NCI-H1105 treated with DMSO at 0.1 percent for 48 hours (cell line): Measurements from ENCODE around the gene FCGR2B.
"Not testable (repeated sequence)": the region's sequence is repeated elsewhere in the genome, so short reads cannot be mapped to it uniquely, and the experiment has no call there.

Experiments
- DNase-seq: peaks from one replicate; lab custom pipeline; 2025; lab: John Stamatoyannopoulos, UW

FCGR2B gene

DNA sequence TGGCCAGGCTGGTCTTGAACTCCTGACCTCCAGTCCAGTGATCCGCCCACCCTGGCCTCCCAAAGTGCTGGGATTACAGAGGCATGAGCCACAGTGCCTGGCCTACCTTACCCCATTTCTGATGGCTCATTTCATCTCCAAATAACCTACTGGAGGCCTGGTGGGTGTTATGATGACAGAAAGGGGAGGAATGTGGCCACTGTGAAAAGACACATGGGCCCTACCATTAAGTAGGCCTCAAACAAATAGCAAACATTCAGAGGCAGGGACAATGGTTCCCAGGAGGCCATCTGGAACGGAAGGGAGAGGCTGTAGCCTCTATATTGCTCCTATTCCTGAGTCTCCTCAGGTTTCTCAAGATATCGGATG is 43.2 kb downstream of the FCGR2B start:
- no peak for DNase-seq

DNA sequence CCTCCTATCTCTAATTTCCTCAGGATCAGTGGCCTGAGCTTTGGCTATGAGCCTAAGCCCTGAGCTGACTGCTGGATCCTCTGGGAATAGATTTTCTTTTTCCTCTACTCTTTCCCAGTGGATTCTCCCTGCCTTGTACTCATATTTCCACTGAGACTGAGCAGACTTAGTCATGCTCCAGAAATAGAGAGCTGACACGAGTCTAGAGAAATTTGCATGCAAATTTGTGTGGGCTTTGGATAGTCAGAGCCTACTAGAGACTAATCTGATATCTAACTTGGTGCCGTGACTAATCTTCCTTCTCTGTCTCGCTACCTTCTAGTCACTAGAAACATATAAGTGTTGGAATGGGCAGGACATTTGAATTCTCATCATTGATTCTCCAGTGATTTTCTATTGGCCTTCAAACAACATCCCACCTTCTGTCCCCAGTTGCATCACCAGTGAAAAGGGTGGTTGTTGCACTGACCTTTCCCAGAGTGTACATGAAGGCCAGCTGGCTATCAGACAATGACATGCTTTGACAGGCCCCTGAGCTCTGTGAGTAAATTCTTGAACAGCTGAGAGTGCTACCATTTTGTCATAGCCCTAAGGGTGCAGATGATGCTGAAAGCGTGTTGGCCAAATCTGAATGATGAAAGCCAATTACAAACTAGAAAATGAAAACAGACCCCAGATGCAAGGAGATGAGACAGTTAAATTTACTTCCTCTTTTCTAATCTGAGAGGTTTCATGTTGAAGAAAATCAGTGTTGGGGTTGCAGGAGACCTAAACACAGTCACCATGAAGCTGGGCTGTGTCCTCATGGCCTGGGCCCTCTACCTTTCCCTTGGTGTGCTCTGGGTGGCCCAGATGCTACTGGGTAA is 43.8 kb downstream of the FCGR2B start, which contains the start of gene FCRLA:
Gene FCRLA, plus strand, starts transcription at position 748 of the 866 bp plus-strand sequence. Its CDS starts 36 bp downstream, at position 784.
- no peak for DNase-seq

DNA sequence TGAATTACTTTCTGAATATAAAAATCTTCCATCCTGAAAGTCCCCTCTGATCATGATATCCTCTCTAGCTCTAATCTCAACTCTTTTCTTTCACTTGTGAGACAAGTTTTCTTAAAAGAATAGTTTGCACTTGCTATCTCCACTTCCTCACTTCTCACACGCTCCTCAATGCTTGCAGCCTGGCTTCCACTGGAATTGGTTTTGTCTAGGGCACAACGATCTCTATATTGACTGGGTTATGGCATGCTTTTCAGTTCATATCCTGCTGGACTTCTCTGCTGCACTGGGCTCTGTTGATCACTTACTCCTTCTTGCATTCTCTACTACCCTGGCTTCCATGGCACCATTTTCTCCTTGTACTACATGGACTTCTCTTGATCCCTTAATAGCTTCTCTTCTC is 44.6 kb downstream of the FCGR2B start:
- DNase-seq, result no peak

DNA sequence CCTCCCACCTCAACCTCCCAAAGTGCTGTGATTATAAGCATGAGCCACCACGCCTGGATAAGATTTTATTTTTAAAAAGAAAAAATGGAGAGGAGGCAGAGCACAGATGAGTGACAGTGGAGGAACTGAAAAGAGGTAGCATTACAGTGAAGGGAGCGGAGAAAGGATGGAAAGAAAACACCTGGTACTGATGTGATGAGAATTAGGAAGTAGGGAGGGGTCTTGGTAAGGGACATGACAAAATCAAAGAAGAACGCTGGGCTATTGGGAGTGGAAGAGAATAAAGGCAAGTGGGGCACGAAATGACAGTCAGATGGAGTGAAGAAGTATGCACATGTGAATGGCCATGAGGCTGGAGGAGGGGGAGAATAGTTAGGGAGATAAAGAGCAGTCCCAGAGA is 46.4 kb downstream of the FCGR2B start:
- no peak for DNase-seq

DNA sequence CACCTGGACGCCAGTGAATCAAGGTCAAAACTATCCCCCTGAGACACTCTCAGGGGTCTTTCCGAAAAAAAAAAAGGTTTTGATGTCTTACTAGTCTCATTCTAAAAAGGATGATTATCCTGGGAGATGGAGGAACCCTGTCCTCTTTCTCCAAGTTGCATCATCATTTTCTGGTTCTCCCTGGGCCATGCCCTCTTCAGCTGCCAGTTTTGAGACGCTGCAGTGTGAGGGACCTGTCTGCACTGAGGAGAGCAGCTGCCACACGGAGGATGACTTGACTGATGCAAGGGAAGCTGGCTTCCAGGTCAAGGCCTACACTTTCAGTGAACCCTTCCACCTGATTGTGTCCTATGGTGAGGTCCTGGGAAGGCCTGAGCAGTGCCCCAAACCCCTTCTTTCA is 47.6 kb downstream of the FCGR2B start:
- DNase-seq, result no peak

DNA sequence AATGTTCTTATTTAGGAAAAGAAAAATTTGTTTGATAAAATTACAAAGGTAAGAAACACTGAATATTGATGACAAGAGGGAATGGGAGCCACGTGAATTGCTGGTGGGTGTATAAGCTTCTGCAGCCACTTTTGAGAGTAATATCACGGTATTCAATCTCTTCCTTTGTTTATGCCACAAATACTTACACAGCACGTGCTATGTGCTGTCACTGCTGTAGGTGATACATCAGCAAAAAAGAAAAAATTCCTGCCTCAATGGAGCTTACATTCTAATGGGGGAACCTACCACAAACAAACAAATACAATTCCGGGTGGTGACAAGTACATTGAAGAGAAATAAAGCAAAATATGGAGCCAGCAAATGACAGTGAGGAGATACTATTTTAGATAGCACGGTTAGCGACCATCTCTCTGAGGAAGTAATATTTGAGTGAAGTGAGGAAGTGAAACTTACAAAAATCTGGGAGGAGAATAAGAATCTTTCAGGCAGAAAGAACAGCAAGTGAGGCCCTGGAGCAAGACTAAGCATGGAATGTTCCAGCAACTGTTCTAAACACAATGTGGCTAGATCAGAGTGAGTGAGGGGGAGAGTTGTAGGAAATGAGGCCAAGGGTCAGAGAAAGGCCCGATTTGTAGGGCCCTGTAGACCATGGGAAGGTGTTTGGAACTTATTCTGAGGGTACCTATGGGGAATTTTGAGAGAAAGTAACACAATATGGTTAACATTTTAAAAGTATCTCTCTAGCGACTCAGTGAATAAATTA is 55.8 kb downstream of the FCGR2B start:
- no peak for DNase-seq

DNA sequence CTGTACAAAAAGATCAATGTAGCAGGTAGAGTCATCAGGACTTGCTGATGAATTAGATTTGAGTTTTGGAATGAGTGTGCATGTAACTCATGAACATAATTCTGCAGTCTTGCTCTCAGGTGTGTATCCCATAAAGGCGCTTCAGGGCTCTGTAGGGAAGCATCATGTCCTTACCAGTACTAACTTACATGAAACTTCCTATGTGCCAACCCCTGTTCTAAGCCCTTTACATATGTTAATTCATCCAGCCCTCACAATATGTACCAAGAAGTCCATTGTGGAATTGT is 56.3 kb downstream of the FCGR2B start:
- no peak for DNase-seq

DNA sequence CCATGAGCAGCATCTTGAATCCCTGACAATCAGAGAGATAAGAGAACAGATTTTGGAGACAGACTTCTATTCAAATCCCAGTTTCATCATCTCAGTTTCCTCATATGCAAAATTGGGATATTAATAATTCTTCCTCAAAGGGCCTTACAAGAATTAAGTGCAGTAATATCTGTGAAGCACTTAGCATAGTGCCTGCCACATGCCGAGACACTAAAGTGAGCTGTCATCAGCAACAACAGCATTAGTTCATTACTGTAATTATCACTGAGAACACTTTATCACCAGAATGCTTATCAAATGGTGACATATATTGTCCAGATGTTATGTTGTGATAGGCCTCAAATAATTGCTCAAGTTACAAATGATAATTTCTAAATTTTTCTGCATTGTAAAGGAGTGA is 57.5 kb downstream of the FCGR2B start:
- DNase-seq, result no peak

DNA sequence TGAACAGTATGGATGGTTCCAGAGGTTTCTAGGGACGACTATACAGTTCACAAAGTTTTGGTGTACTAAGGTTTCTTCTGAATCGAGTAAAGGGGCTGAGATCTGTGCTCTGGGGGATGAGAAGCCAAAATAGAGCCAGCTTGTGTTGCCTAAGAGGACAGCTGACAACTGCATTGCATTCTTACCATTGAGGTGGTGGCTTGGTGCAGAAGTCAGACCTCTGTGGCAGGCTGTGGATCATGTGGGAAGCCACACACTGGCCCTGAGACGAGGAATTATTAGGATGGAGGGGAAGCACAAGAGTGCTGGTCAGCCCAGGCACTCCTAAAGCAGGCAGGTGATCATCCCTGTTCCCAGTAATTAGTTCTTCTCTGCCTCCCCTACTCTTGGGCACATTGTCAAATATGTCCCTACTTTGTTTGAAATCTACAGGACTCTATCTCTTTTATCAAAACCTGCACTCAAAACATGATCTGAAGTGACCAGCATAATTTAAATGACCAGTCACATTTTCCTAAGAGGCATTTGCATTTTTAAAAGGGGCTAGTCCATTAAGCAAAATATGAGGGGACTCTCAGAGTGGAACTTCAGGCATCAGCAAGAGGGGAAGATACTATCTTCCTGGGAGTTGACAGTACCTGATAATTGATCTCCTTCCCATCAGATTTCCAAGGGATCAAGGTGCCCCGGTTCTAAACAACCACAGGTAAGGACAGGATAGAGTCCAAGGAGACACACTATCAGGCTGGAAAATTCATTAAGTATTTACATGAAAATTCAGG is 58.2 kb downstream of the FCGR2B start, which contains the start of gene FCRLB:
Gene FCRLB, plus strand, starts transcription at position 589 of the 782 bp plus-strand sequence. CDS start 1,129 bp downstream, outside the sequence.
- no peak for DNase-seq

DNA sequence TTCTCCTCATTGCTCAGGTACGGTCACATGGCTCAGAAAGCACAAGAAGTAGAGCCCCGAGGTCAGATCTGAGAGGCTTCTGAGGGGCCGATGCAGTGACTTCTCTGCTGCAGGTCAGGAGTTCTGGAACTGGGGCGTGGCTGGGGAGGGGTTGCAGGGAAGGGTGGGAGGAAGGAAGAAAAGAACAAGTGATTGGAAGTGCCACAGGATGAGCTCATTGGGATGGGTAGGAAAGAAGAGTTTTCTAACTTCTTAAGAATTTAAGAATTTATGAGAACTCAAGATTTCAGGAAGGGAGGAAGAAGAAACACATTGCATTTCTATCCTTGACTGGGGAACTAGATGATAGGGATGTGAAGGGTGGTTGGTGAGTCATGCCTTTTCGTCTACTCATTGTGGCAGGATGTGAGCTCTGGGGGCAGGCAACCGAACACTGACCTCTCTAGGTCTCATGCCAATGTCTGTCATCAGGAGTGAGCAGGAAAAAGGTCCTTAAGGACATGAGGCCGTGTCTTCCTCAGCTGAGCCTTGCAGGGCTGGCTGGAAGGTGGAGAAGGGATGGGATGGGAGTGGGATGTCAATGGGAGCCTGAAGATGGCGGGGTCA is 58.9 kb downstream of the FCGR2B start:
- no peak for DNase-seq

DNA sequence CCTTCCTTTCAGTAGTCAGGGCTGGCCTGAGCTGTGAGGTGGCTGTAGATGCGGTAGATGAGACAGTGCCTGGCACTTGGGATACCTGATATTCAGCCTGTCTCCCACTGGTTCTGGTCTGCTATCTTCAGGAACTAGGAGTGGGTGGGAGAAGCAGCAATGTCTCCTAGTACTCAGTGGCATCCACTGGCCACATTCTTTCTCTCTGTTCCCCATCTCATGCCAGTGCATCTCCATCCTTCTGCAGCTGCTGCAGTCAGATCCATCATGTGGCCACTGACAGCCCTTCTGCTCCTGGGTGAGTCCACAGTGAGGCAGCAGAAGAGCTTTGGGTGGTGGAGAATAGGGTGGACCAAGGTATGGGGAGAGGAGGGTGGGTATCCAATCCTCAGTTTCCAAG is 59.5 kb downstream of the FCGR2B start:
- DNase-seq, result no peak

DNA sequence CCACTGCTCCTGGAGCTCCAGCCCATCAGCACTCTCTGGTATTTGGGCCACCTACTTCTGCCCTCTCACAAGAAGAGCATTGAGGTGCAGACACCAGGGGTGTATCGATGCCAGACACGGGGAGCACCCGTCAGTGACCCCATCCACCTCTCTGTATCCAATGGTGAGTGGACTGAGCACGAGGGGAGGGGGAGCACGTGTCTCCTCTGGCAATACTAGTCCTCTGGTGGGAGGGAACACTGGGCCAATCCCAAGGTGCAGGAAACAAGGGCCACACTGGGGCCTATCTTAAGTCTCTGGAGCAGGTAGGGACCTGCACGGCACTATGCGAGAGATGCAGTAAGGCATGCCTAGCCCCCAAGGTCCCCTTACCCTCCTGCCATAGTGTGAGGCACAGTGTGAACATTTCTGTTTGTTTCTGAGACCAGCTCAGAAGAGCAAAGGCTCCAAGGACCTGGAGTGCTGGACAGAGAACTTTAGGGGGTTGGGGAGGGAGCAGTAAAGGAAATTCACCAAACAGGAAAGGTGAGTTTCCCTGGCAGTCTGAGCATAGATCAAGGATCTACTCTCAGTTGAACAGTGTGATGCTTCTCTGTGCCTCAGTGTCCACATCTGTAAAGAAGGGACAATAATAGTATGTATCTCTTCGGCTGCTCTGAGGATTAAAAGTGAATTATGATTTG is 60.7 kb downstream of the FCGR2B start:
- no peak for DNase-seq

DNA sequence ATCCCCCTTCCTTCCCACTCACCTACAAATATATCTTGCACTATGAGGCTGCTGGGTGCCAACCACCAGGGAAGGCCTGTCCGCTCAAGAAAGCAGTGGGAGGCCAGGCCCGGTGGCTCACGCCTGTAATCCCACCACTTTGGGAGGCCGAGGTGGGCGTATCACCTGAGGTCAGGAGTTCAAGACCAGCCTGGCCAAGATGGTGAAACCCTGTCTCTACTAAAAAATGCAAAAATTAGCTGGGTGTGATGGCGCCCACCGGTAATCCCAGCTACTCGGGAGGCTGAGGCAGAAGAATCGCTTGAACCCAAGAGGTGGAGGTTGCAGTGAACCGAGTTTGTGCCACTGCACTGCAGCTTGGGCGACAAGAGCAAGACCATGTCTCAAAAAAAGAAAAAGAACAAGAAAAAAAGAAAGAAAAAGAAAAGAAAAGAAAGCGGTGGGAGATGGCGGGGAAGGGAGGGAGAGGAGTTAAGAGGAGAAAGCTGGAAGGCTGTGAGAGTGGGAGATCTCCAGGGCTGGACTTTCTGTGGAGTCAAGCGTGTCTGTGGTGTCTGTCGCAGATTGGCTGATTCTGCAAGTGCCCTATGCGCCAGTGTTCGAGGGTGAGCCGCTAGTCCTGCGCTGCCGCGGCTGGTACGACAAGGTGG is 62.4 kb downstream of the FCGR2B start:
- DNase-seq, result not testable (repeated sequence)

DNA sequence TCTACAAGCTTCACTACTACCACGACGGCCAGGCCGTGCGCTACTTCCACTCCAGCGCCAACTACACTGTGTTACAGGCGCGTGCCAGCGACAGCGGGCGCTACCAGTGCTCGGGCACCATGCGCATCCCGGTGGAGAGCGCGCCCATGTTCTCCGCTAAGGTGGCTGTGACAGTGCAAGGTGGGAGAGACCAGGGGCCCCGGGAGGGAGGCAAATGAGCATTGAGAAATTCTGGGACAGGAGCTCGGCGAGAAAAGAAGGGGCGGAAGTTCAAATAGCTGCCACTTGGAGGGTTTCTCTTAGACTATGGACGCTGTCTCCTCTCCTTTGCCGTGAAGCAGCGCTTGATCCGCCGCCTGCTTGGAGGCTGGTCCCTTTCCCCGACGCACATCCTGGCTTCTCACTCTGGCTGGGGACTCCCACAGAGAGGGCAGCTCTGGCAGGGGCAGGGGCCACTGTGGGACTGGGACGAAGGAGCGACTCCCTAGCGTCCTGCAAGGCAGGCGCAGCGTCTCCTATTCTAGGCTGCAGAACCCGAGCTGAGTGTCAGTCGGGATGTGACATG is 63.0 kb downstream of the FCGR2B start:
- peak; percentile 59 for DNase-seq

DNA sequence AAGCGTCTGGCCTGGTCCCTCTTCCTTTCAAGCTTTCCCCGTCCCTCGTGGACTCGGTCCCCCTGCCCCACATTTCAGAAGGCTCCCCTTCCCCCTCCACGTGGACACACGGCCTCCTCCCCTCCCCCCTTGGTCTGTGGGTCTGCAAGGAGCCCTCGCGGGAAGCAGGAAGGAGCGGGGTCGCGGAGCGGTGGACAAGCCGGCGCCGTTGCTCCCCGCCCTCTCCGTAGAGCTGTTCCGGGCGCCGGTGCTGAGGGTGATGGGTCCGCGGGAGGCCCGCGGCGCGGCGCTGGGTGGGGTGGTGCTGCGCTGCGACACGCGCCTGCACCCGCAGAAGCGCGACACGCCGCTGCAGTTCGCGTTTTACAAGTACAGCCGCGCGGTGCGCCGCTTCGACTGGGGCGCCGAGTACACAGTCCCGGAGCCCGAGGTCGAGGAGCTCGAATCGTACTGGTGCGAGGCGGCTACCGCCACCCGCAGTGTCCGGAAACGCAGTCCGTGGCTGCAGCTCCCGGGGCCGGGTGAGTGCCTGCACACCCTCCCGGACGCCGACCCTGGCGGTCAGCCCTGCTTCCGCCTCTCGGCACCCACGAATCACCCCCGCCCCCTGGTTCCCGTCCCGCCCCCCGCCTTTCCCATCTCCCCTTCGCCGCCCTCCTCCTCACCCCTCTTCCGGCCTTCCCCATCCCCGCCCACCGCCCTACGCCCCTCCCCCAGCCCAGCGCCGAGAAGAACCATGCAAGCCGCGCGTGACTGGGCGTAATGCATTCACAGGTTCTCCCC is 63.7 kb downstream of the FCGR2B start:
- DNase-seq, result peak; percentile 72

DNA sequence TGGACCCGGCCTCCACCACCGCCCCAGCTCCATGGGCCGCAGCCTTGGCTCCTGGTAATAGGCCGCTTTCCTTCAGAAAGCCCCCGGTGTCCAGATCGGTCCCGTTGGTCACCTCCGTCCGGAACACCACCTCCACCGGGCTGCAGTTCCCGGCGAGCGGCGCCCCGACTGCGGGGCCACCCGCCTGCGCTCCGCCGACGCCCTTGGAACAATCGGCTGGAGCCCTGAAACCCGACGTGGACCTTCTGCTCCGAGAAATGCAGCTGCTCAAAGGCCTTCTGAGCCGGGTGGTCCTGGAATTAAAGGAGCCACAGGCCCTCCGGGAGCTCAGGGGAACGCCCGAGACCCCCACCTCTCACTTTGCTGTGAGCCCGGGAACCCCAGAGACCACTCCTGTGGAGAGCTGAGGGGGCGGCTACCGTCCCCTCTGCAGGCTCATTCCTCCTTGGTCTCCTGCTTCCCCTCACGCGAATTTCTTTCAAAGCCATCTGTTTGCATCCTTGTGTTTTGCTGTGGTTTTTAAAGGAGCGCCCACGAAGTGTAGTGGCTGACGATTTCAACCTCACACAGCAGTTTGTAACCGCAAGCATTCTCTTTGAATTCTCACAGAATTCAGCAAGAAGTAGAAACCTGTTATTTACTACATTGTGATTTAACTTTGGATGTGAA is 64.4 kb downstream of the FCGR2B start:
- DNase-seq, result no peak
